GM13977 (cell line): ENCODE results near the gene CDK5.

Source experiments
- DNase-seq: peaks from one replicate; pipeline ENCODE4 v3.0.0; 2012; ENCODE audit warnings: low spot score
- CTCF ChIP-seq: IDR thresholded peaks from 2 replicates; pipeline ENCODE4 v1.5.1; 2012; ENCODE audit warnings: mild to moderate bottlenecking, control low read depth; ENCODE audit not compliant: insufficient read depth; ENCODE audit errors: extremely low read depth, missing control alignments
- in situ Hi-C: fragments of 300-500 bp; cut with MboI; formaldehyde crosslinking; loops from one replicate; pipeline ENCODE4 v1.12.0; 2022; ENCODE audit warnings: low sequenced_read_pairs, low pct_unique_long_range_greater_than_20kb, mixed read lengths, inconsistent platforms; ENCODE audit not compliant: unreplicated experiment

CDK5 gene

GRCh38 chr7:151061213-151062110 is 3.8 kb upstream of the CDK5 start:
- TF ChIP-seq CTCF, result no peak
- in situ Hi-C loops, result no loop called here
- no peak for DNase-seq

- in situ Hi-C loops, result no loop called here
- no peak for TF ChIP-seq CTCF
- DNase-seq, result no peak
These were observed 2.9 kb upstream of the CDK5 start for GRCh38 chr7:151060416-151061212.

- TF ChIP-seq CTCF, result no peak
- in situ Hi-C loops, result no loop called here
- no peak for DNase-seq
These were observed 2.4 kb upstream of the CDK5 start for GRCh38 chr7:151060113-151060415.

GRCh38 chr7:151059367-151060112 is 1.8 kb upstream of the CDK5 start, which contains the start of gene SLC4A2:
Gene SLC4A2 (plus strand): TSS chr7:151059589. CDS start chr7:151061988, 2,399 bp downstream.
- in situ Hi-C loops, result no loop called here
- TF ChIP-seq CTCF, result peak; percentile 59
- DNase-seq, result peak; percentile 96

GRCh38 chr7:151058781-151059366 is 1.2 kb upstream of the CDK5 start:
- TF ChIP-seq CTCF, result no peak
- in situ Hi-C loops, result no loop called here
- no peak for DNase-seq
